Measurements from ENCODE around the gene ESPNL.

The ESPNL gene

GRCh38 chr2:238143239-238143951, 43.3 kb downstream of the ESPNL start:
- no peak overlapping the region for H3K4me3 ChIP-seq (ENCODE audit: low read depth, low read length)
- in situ Hi-C loops (cut with HindIII; ENCODE audit: low sequenced_read_pairs) = no loop called here
- DNase-seq (ENCODE audit: low read depth, low spot score) = peak; percentile 10
- TF ChIP-seq CTCF (IDR thresholded peaks at IDR 0.05; ENCODE audit: low read depth, low read length) = no peak

- no peak for TF ChIP-seq CTCF (IDR thresholded peaks at IDR 0.05; ENCODE audit: low read depth, low read length)
- no peak for DNase-seq (ENCODE audit: low read depth, low spot score)
- in situ Hi-C loops (cut with HindIII; ENCODE audit: low sequenced_read_pairs) = no loop called here
- no peak overlapping the region for H3K4me3 ChIP-seq (ENCODE audit: low read depth, low read length)
Measured at GRCh38 chr2:238144262-238144661, 44.1 kb downstream of the ESPNL start.

GRCh38 chr2:238145046-238145445, 44.9 kb downstream of the ESPNL start:
- no peak for DNase-seq (ENCODE audit: low read depth, low spot score)
- H3K4me3 ChIP-seq (ENCODE audit: low read depth, low read length) = no peak overlapping the region
- no peak for TF ChIP-seq CTCF (IDR thresholded peaks at IDR 0.05; ENCODE audit: low read depth, low read length)
- in situ Hi-C loops (cut with HindIII; ENCODE audit: low sequenced_read_pairs) = no loop called here

GRCh38 chr2:238145851-238146250, 45.7 kb downstream of the ESPNL start:
- in situ Hi-C loops (cut with HindIII; ENCODE audit: low sequenced_read_pairs) = no loop called here
- TF ChIP-seq CTCF (IDR thresholded peaks at IDR 0.05; ENCODE audit: low read depth, low read length) = no peak
- no peak for DNase-seq (ENCODE audit: low read depth, low spot score)
- no peak overlapping the region for H3K4me3 ChIP-seq (ENCODE audit: low read depth, low read length)

- in situ Hi-C loops (cut with HindIII; ENCODE audit: low sequenced_read_pairs) = no loop called here
- DNase-seq (ENCODE audit: low read depth, low spot score) = no peak
- no peak for TF ChIP-seq CTCF (IDR thresholded peaks at IDR 0.05; ENCODE audit: low read depth, low read length)
- H3K4me3 ChIP-seq (ENCODE audit: low read depth, low read length) = no peak overlapping the region
Measured at GRCh38 chr2:238146884-238147544, 46.9 kb downstream of the ESPNL start.

GRCh38 chr2:238148981-238149380, 48.8 kb downstream of the ESPNL start:
- TF ChIP-seq CTCF (IDR thresholded peaks at IDR 0.05; ENCODE audit: low read depth, low read length) = no peak
- in situ Hi-C loops (cut with HindIII; ENCODE audit: low sequenced_read_pairs) = no loop called here
- no peak overlapping the region for H3K4me3 ChIP-seq (ENCODE audit: low read depth, low read length)
- DNase-seq (ENCODE audit: low read depth, low spot score) = no peak
